Myometrial cell (primary cell): Measurements from ENCODE around the gene GTF2H1. TPM values are rescaled to one million over a fixed set of nuclear protein-coding genes. Genes with fewer than 3 reads are reported as not detected.

ENCODE experiments used
- total RNA-seq: library from RNA; depleted of rRNA; stranded (reverse); fragments of >200 nt; gene quantifications from 2 replicates; pipeline ENCODE4 v1.2.3, GENCODE V29; 2015

The GTF2H1 gene
- 42.7 and 46.8 TPM in 2 replicates for total RNA-seq

GRCh38 chr11:18321969-18322711 is at the start of gene GTF2H1, which contains the start of gene HPS5:
Gene GTF2H1, plus strand, starts transcription at chr11:18322567. Its CDS starts 10,508 bp downstream, at chr11:18333075.
Gene HPS5, minus strand, starts transcription at chr11:18322140. Its CDS starts 4,282 bp downstream, at chr11:18317858.

GRCh38 chr11:18394275-18394927 is 72.0 kb downstream of the GTF2H1 start, which contains the start of gene LDHA:
Gene LDHA, plus strand, starts transcription at chr11:18394563. Its CDS starts 2,280 bp downstream, at chr11:18396843.

Other genes with a start within 250 kb of the GTF2H1 start
- gene SAAL1, start 216.5 kb upstream of the GTF2H1 start, total RNA-seq: 12.1 and 17.0 TPM in 2 replicates
- not detected in 2 replicates for gene MRGPRX3, start 190.0 kb upstream of the GTF2H1 start, total RNA-seq
- gene MRGPRX4, start 149.7 kb upstream of the GTF2H1 start, total RNA-seq: not detected in 2 replicates
- not detected in 2 replicates for gene SAA4, start 85.8 kb upstream of the GTF2H1 start, total RNA-seq
- gene SAA2, start 73.9 kb upstream of the GTF2H1 start, total RNA-seq: not detected in 2 replicates
- gene SAA1, start 56.3 kb upstream of the GTF2H1 start, total RNA-seq: not detected in 2 replicates
- gene HPS5, start 427 bp upstream of the GTF2H1 start, total RNA-seq: 11.0 and 22.9 TPM in 2 replicates
- gene LDHA, start 72.0 kb downstream of the GTF2H1 start, total RNA-seq: 761 and 785 TPM in 2 replicates
- not detected in 2 replicates for gene LDHC, start 89.8 kb downstream of the GTF2H1 start, total RNA-seq
- gene LDHAL6A, start 133.3 kb downstream of the GTF2H1 start, total RNA-seq: not detected in 2 replicates
- gene TSG101, start 204.4 kb downstream of the GTF2H1 start, total RNA-seq: 70.6 and 103 TPM in 2 replicates